BLaER1 (cell line): Measurements from ENCODE around the gene THOC5.

Experiments
- H3K27ac ChIP-seq: shearing (Covaris generic); formaldehyde crosslinking; 2 replicates; pipeline ENCODE4 v1.8.1; 2022
- H3K27me3 ChIP-seq: shearing (Covaris generic); formaldehyde crosslinking; 2 replicates; pipeline ENCODE4 v1.8.1; 2022
- H3K36me3 ChIP-seq: shearing (Covaris generic); formaldehyde crosslinking; 2 replicates; pipeline ENCODE4 v1.8.1; 2022
- H3K4me1 ChIP-seq: shearing (Covaris generic); formaldehyde crosslinking; 2 replicates; pipeline ENCODE4 v1.8.1; 2022
- H3K4me2 ChIP-seq: shearing (Covaris generic); formaldehyde crosslinking; 2 replicates; pipeline ENCODE4 v1.8.1; 2022
- H3K4me3 ChIP-seq: shearing (Covaris generic); formaldehyde crosslinking; 2 replicates; pipeline ENCODE4 v1.8.1; 2022
- H3K9ac ChIP-seq: shearing (Covaris generic); formaldehyde crosslinking; 2 replicates; pipeline ENCODE4 v1.8.1; 2022
- H3K9me3 ChIP-seq: shearing (Covaris generic); formaldehyde crosslinking; 2 replicates; pipeline ENCODE4 v1.8.1; 2022
- H4K20me1 ChIP-seq: shearing (Covaris generic); formaldehyde crosslinking; 2 replicates; pipeline ENCODE4 v1.8.1; 2022
- Cebpa-rat ChIP-seq: shearing (Covaris generic); IDR thresholded peaks from 2 replicates; pipeline ENCODE4 v1.8.1; 2022

The THOC5 gene

GRCh38 chr22:29479417-29480261 is 73.9 kb downstream of the THOC5 start, which contains the start of gene NEFH:
NEFH (plus strand) TSS chr22:29480218; CDS start chr22:29480263, 45 bp downstream.
- Histone ChIP-seq H3K4me3 (no peak within 1 kb of the TSS), H3K36me3 (no peaks in the 10 kb centered on the region), H4K20me1 (peaks cover 28% of the 10 kb centered on the region), H3K27ac (no peak within 1 kb of the TSS), H3K9me3 (peaks cover 14% of the 10 kb centered on the region; the same call in 1 of the 2 replicates), H3K27me3 (peaks cover 20% of the 10 kb centered on the region), H3K4me2 (no peak within 1 kb of the TSS), H3K4me1 (peaks cover 35% of the 10 kb centered on the region), H3K9ac (no peak within 1 kb of the TSS)
- TF ChIP-seq Cebpa-rat, result no peak

GRCh38 chr22:29478326-29479276 is 75.0 kb downstream of the THOC5 start:
- Histone ChIP-seq H3K9ac (no peak overlapping the region), H3K27ac (no peak overlapping the region), H3K9me3 (peaks cover 14% of the 10 kb centered on the region; the same call in 1 of the 2 replicates), H3K4me1 (peaks cover 30% of the 10 kb centered on the region), H3K4me3 (no peak overlapping the region), H3K36me3 (no peaks in the 10 kb centered on the region), H3K4me2 (peak overlapping the region; percentile 52), H3K27me3 (peaks cover 20% of the 10 kb centered on the region), H4K20me1 (peaks cover 28% of the 10 kb centered on the region)
- TF ChIP-seq Cebpa-rat, result no peak

GRCh38 chr22:29477723-29478318 is 75.7 kb downstream of the THOC5 start:
- no peak overlapping the region for H3K27ac ChIP-seq
- peaks cover 30% of the 10 kb centered on the region for H3K4me1 ChIP-seq
- peaks cover 20% of the 10 kb centered on the region for H3K27me3 ChIP-seq
- peak overlapping the region; percentile 52 for H3K4me2 ChIP-seq
- peaks cover 28% of the 10 kb centered on the region for H4K20me1 ChIP-seq
- H3K36me3 ChIP-seq, result no peaks in the 10 kb centered on the region
- H3K4me3 ChIP-seq, result no peak overlapping the region
- no peak for TF ChIP-seq Cebpa-rat
- H3K9ac ChIP-seq, result no peak overlapping the region
- peaks cover 14% of the 10 kb centered on the region; the same call in 1 of the 2 replicates for H3K9me3 ChIP-seq

GRCh38 chr22:29476116-29476515 is 77.4 kb downstream of the THOC5 start:
- Histone ChIP-seq H3K27ac (no peak overlapping the region), H4K20me1 (peaks cover 28% of the 10 kb centered on the region), H3K36me3 (no peaks in the 10 kb centered on the region), H3K27me3 (peaks cover 20% of the 10 kb centered on the region), H3K4me1 (peaks cover 30% of the 10 kb centered on the region), H3K9me3 (peaks cover 14% of the 10 kb centered on the region; the same call in 1 of the 2 replicates), H3K9ac (no peak overlapping the region), H3K4me3 (no peak overlapping the region), H3K4me2 (peak overlapping the region; percentile 79)
- no peak for TF ChIP-seq Cebpa-rat

GRCh38 chr22:29475550-29475949 is 78.0 kb downstream of the THOC5 start:
- TF ChIP-seq Cebpa-rat, result no peak
- H3K4me3 ChIP-seq, result no peak overlapping the region
- H3K9me3 ChIP-seq, result peaks cover 11% of the 10 kb centered on the region; the same call in 1 of the 2 replicates
- no peak overlapping the region for H3K27ac ChIP-seq
- H3K36me3 ChIP-seq, result no peaks in the 10 kb centered on the region
- H3K4me1 ChIP-seq, result peaks cover 34% of the 10 kb centered on the region
- peaks cover 28% of the 10 kb centered on the region for H4K20me1 ChIP-seq
- no peak overlapping the region for H3K9ac ChIP-seq
- H3K27me3 ChIP-seq, result peaks cover 20% of the 10 kb centered on the region
- peak overlapping the region; percentile 79 for H3K4me2 ChIP-seq

- peaks cover 7% of the 10 kb centered on the region; the same call in 1 of the 2 replicates for H3K27me3 ChIP-seq
- no peak for TF ChIP-seq Cebpa-rat
Observed at GRCh38 chr22:29473001-29473400, 80.6 kb downstream of the THOC5 start.

GRCh38 chr22:29470159-29470855 is 83.2 kb downstream of the THOC5 start:
- H3K4me2 ChIP-seq, result peak overlapping the region; percentile 83
- no peak overlapping the region for H3K27ac ChIP-seq
- H3K27me3 ChIP-seq, result peaks cover 7% of the 10 kb centered on the region; the same call in 1 of the 2 replicates
- no peaks in the 10 kb centered on the region for H3K36me3 ChIP-seq
- H3K4me1 ChIP-seq, result peaks cover 18% of the 10 kb centered on the region
- no peak overlapping the region for H3K9ac ChIP-seq
- no peak for TF ChIP-seq Cebpa-rat
- H3K9me3 ChIP-seq, result no peaks in the 10 kb centered on the region
- H4K20me1 ChIP-seq, result no peaks in the 10 kb centered on the region
- H3K4me3 ChIP-seq, result peak overlapping the region; percentile 42; the same call in 1 of the 2 replicates

More at GRCh38 chr22:29473001-29473400, 80.6 kb downstream of the THOC5 start:
- no peaks in the 10 kb centered on the region for H3K36me3 ChIP-seq
- H3K4me2 ChIP-seq, result no peak overlapping the region
- H3K27ac ChIP-seq, result no peak overlapping the region
- H3K9me3 ChIP-seq, result no peaks in the 10 kb centered on the region
- no peak overlapping the region for H3K4me3 ChIP-seq
- H3K9ac ChIP-seq, result no peak overlapping the region
- peaks cover 36% of the 10 kb centered on the region for H3K4me1 ChIP-seq
- H4K20me1 ChIP-seq, result peaks cover 13% of the 10 kb centered on the region

- TF ChIP-seq Cebpa-rat, result no peak
- Histone ChIP-seq H3K27ac (no peak overlapping the region), H3K9me3 (no peaks in the 10 kb centered on the region), H3K36me3 (no peaks in the 10 kb centered on the region), H3K4me2 (peak overlapping the region; percentile 83), H4K20me1 (no peaks in the 10 kb centered on the region), H3K4me1 (peaks cover 12% of the 10 kb centered on the region), H3K9ac (no peak overlapping the region), H3K4me3 (0 out of 2 replicates have a peak overlapping the region, but pooled peaks have one; percentile 42), H3K27me3 (peaks cover 7% of the 10 kb centered on the region; the same call in 1 of the 2 replicates)
Observed at GRCh38 chr22:29469755-29470154, 83.8 kb downstream of the THOC5 start.
